RWPE1 (cell line): ENCODE measurements around the gene GOT2.
"Not testable (repeated sequence)": the region's sequence is repeated elsewhere in the genome, so short reads cannot be mapped to it uniquely, and the experiment has no call there.

ENCODE experiments used
- CTCF ChIA-PET: fragments of 350-600 bp; sonication (Branson Sonifier 250); formaldehyde crosslinking; extraction: SDS; loops from one replicate; lab custom pipeline; 2021; lab: Yijun Ruan, JAX
- POLR2A ChIA-PET: fragments of 400-600 bp; formaldehyde crosslinking; extraction: SDS; loops from one replicate; lab custom pipeline; 2020; ENCODE audit warnings: antibody characterized with exemption; ENCODE audit not compliant: low non-redundant PET; lab: Yijun Ruan, JAX
- DNase-seq: peaks from one replicate; pipeline ENCODE4 v3.0.0; 2012; ENCODE audit warnings: low spot score
- H3K27ac ChIP-seq: fragments of 450-650 bp; 2 replicates; pipeline ENCODE4 v1.5.1; 2017
- CTCF ChIP-seq: fragments of 450-650 bp; conservative IDR thresholded peaks from 2 replicates; pipeline ENCODE4 v1.5.1; 2017; ENCODE audit warnings: low read depth, mild to moderate bottlenecking

GOT2 gene

DNA sequence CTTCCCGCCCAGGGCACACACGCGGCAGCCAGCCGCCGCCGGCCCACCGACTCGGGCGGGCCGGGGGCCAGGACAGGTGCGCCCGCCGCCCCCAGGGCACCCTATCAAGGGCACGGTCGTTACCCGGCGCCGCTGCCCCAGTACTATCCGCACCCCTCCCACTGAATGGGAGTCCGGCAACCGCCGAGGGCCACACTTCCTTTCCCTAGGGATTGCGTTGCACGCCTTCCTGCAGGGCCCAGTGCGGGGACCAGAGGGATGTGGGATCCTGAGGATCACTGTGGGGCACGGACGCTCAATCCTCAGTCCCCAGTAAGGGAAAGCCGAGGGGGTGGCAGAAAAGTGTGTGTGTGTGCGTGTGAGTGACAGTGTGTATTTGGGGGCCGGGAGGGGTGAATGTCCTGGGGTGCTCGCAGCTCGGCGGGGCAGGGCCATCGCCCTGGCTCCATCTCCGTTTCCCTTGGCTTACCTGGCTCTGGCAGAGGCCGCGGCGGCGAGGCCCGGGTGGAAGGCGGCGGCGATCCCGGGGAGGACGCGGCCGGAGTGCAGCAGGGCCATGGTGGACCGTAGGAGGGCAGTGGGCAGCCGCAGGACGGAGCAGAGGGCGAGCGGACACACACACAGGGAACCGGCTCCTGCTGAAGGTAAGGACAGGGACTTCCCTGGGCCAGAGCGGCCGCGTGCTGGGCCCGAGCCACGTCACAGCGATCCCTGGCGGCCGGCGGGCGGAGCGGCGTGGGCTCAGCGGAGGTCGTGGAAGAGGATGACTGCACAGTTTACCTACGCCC lies at the start of gene GOT2:
Gene GOT2 (minus strand): TSS at position 646 of the 788 bp plus-strand sequence. CDS start 88 bp downstream, at position 558.
- peak within 1 kb of the TSS; percentile 80 for H3K27ac ChIP-seq
- TF ChIP-seq CTCF, result peak; percentile 96
- ChIA-PET POLR2A (no interaction called here), CTCF (interaction anchor here (0.6 to 0.7 kb wide), 7 partner anchors 11 to 491 kb away, joined by 3 to 5 read pairs (median 3); partner anchors contain the start of gene NDRG4)
- DNase-seq, result peak; percentile 82

GRCh38 chr16:58779291-58779690 lies 45.2 kb upstream of the GOT2 start:
- POLR2A ChIA-PET, CTCF ChIA-PET: not testable (repeated sequence)

GRCh38 chr16:58773870-58774269 lies 39.8 kb upstream of the GOT2 start:
- no peak for TF ChIP-seq CTCF
- no peak overlapping the region for H3K27ac ChIP-seq
- no peak for DNase-seq
- POLR2A ChIA-PET, result no interaction called here
- CTCF ChIA-PET, result no interaction called here

More at GRCh38 chr16:58779291-58779690, 45.2 kb upstream of the GOT2 start:
- DNase-seq, H3K27ac ChIP-seq: not testable (repeated sequence)

DNA sequence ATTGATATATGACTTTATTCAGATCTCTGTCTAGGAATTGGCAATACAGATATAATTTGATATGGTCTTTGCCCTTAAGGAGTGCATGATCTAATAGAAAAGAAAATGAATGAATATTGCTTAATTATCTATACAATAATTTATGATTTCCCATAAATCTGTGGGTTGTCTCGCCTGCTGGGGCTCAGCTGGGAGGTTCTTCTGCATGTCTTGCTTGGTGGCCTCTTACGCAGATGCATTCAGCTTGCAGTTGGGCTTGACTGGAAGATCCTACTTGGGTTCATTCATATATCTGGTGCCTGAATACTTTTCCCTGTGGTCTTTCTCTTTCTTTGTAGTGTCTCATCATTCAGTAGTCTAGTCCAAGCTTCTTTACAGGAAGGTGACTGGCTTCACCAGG lies 34.0 kb upstream of the GOT2 start:
- TF ChIP-seq CTCF, result no peak
- ChIA-PET POLR2A (no interaction called here), CTCF (interaction anchor here (0.6 kb wide), 1 partner anchor 297 kb away, joined by 3 read pairs; no protein-coding TSS in a partner anchor)
- DNase-seq, result no peak
- no peak overlapping the region for H3K27ac ChIP-seq

DNA sequence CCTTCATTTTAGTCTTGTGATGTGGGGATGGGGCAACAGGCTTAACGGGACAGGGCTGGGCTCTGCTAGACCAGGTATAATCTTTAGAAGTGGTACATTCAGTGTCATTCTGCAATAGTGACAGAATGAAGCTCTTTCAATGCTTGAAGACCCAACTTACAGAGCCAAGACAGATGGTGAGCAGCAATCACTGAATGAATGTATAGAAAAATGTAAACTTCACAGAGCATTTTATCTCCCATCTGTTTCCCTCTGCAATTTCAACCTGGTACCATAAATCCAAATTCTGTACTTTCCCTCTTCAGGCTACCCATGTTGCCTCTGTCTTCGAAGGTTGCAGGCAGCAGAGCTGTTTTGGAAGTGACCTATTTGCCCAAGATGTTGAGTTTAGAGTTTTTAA lies 33.5 kb upstream of the GOT2 start:
- ChIA-PET POLR2A (no interaction called here), CTCF (no interaction called here)
- no peak overlapping the region for H3K27ac ChIP-seq
- TF ChIP-seq CTCF, result no peak
- DNase-seq, result no peak

DNA sequence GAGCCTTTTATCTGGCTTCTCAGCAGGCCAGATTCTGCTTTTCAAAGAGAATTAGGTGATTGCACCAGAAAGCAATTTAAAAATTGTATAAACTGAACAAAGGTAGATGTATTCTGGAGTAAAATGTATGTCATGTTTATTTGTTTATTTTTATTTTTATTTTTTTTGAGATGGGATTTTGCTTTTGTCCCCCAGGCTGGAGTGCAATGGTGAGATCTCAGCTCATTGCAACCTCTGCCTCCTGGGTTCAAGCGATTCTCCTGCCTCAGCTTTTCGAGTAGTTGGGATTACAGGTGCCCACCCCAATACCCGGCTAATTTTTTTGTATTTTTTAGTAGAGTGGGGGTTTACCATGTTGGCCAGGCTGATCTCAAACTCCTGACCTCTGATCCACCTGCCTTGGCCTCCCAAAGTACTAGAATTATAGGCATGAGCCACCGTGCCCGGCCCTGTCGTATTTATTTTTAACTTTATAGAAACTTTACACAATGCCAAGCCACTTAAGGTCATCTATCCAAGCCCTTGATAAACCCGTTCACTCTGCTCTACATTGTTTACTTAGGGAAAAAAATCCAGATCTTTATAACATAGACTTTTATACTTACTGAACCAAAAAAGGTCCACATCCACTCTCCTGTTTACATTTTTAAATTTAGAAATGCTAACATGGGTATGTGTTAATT lies 22.7 kb upstream of the GOT2 start:
- TF ChIP-seq CTCF, result peak; percentile 7
- POLR2A ChIA-PET, result no interaction called here
- DNase-seq, result no peak
- CTCF ChIA-PET, result interaction anchor here (0.6 to 1.6 kb wide), 9 partner anchors 10 to 95 kb away, joined by 3 to 19 read pairs (median 3); partner anchors contain the start of gene SLC38A7
- H3K27ac ChIP-seq, result no peak overlapping the region
